A549 (cell line): ENCODE results near the gene ZSCAN9. TPM values are rescaled to one million over a fixed set of nuclear protein-coding genes. Genes with fewer than 3 reads are reported as not detected.

Source experiments
- ATAC-seq, 2 experiments: fragments of 200-7000 bp in 1 of 2; fragments of >200 bp in 1 of 2; cut with Nextera tagmentation in 1 of 2; cut with Tn5 transposase in 1 of 2; 3 replicates each; pipeline versions ENCODE4 v1.8.0 to v1.9.1; 2018 to 2020; ENCODE audit warnings: mild to moderate bottlenecking in 1 of 2, moderate library complexity in 1 of 2
- CTCF ChIA-PET: fragments of 300-600 bp; sonication (Branson Sonifier 250); formaldehyde crosslinking; extraction: SDS; loops from one replicate; lab custom pipeline; 2021; ENCODE audit warnings: antibody characterized with exemption, inconsistent platforms; lab: Yijun Ruan, JAX
- POLR2A ChIA-PET: fragments of 350-600 bp; formaldehyde crosslinking; extraction: SDS; loops from one replicate; lab custom pipeline; 2021; ENCODE audit warnings: antibody characterized with exemption, inconsistent platforms; lab: Yijun Ruan, JAX
- DNase-seq, 2 experiments: peaks; one replicate each; pipeline versions ENCODE4 v3.0.0 to v3.0.0-alpha.2; 2011 to 2016; ENCODE audit warnings: low read depth in 1 of 2, low spot score in 1 of 2
- FAIRE-seq: peaks from 2 replicates; lab custom pipeline; 2011; peaks lifted over from hg19 to GRCh38; lab: Jason Lieb, UNC
- H3K27ac ChIP-seq, 2 experiments: fragments of >200 bp; sonication (Bioruptor Twin); formaldehyde crosslinking; 3 replicates each; pipeline ENCODE4 v1.5.1; 2016 to 2017
- H3K4me1 ChIP-seq: fragments of >200 bp; sonication (Bioruptor Twin); formaldehyde crosslinking; 3 replicates; pipeline ENCODE4 v1.6.1; 2016
- H3K4me2 ChIP-seq: fragments of >200 bp; sonication (Bioruptor Twin); formaldehyde crosslinking; 3 replicates; pipeline ENCODE4 v1.6.1; 2016
- H3K4me3 ChIP-seq: fragments of >200 bp; sonication (Bioruptor Twin); formaldehyde crosslinking; 3 replicates; pipeline ENCODE4 v1.5.1; 2016
- H3K9me3 ChIP-seq: fragments of >200 bp; sonication (Bioruptor Twin); formaldehyde crosslinking; 3 replicates; pipeline ENCODE4 v1.6.1; 2016
- BHLHE40 ChIP-seq: IDR thresholded peaks from 2 replicates; pipeline ENCODE4 v1.6.1; 2012; ENCODE audit warnings: low read depth, low read length, inconsistent platforms
- CEBPB ChIP-seq, 2 experiments: fragments of >200 bp in 1 of 2; sonication (Bioruptor Twin) in 1 of 2; formaldehyde crosslinking in 1 of 2; IDR thresholded peaks; 2 replicates each; pipeline ENCODE4 v1.6.1; 2012 to 2016
- CHD2 ChIP-seq: fragments of 150-350 bp; IDR thresholded peaks from 2 replicates; pipeline ENCODE4 v1.6.1; 2014; ENCODE audit warnings: low read length; ENCODE audit not compliant: partially characterized antibody
- EHF ChIP-seq: fragments of 250-450 bp; sonication (Bioruptor Pico); IDR thresholded peaks from 2 replicates; pipeline ENCODE4 v1.5.0; 2020; ENCODE audit warnings: mild to moderate bottlenecking
- FOSB ChIP-seq: fragments of 250-450 bp; sonication (Bioruptor Pico); IDR thresholded peaks from 2 replicates; pipeline ENCODE4 v1.5.0; 2020; ENCODE audit warnings: mild to moderate bottlenecking, moderate library complexity
- HDAC2 ChIP-seq: fragments of 200-600 bp; sonication (generic); IDR thresholded peaks from 2 replicates; pipeline ENCODE4 v1.6.1; 2016
- HOXA7 ChIP-seq: fragments of 250-450 bp; sonication (Bioruptor Pico); IDR thresholded peaks from 2 replicates; pipeline ENCODE4 v1.5.0; 2020; ENCODE audit warnings: mild to moderate bottlenecking, moderate library complexity
- MYC ChIP-seq: IDR thresholded peaks from 2 replicates; pipeline ENCODE4 v1.6.1; 2012; ENCODE audit warnings: mild to moderate bottlenecking, inconsistent platforms, low read length, improper control_type of control experiment, borderline replicate concordance
- NFE2L2 ChIP-seq: fragments of 150-350 bp; conservative IDR thresholded peaks from 2 replicates; pipeline ENCODE4 v1.6.1; 2014; ENCODE audit warnings: low read length
- NR3C1 ChIP-seq: fragments of >200 bp; sonication (Bioruptor Twin); formaldehyde crosslinking; IDR thresholded peaks from 3 replicates; pipeline ENCODE4 v1.6.1; 2017
- RCOR1 ChIP-seq: fragments of 150-350 bp; IDR thresholded peaks from 2 replicates; pipeline ENCODE4 v1.6.1; 2014; ENCODE audit warnings: antibody characterized with exemption, low read length, low read depth
- RFX5 ChIP-seq: fragments of 450-650 bp; IDR thresholded peaks from 2 replicates; pipeline ENCODE4 v1.7.1; 2014; ENCODE audit warnings: antibody characterized with exemption, mild to moderate bottlenecking, moderate library complexity
- SMC3 ChIP-seq: fragments of >200 bp; sonication (Bioruptor Twin); formaldehyde crosslinking; IDR thresholded peaks from 3 replicates; pipeline ENCODE4 v1.6.1; 2018; ENCODE audit warnings: inconsistent platforms
- SREBF2 ChIP-seq: fragments of 450-650 bp; IDR thresholded peaks from 2 replicates; pipeline ENCODE4 v1.6.1; 2014; ENCODE audit warnings: mild to moderate bottlenecking, moderate library complexity
- TFCP2L1 ChIP-seq: fragments of 250-450 bp; sonication (Bioruptor Pico); IDR thresholded peaks from 2 replicates; pipeline ENCODE4 v1.5.0; 2021; ENCODE audit warnings: mild to moderate bottlenecking
- TP53 ChIP-seq: fragments of 250-450 bp; sonication (Bioruptor Pico); IDR thresholded peaks from 2 replicates; pipeline ENCODE4 v1.5.0; 2021; ENCODE audit warnings: mild to moderate bottlenecking, moderate library complexity
- WGBS: methylation state at CpG from one replicate; pipeline ENCODE4 v1.1.6; 2017; ENCODE audit errors: missing lambda C conversion rate; 5-methylcytosine and 5-hydroxymethylcytosine counted together
- polyA plus RNA-seq, 4 experiments: library from polyadenylated mRNA; depleted of rRNA in 3 of 4; stranded (reverse); fragments of >200 nt; fragmentation: RNase III in 1 of 4; extraction: RNeasy Plus Mini Kit Qiagen cat#74134 plus additional on column Dnase treatment in 1 of 4; gene quantifications; 2 replicates in 3 of 4; 3 replicates in 1 of 4; pipeline ENCODE4 v1.2.3, GENCODE V29; 2011 to 2017
- TF ChIP-seq, protein P1 (sequence below): IDR thresholded peaks from 2 replicates; pipeline ENCODE4 v1.6.1; 2012; ENCODE audit warnings: low read depth, borderline replicate concordance
- TF ChIP-seq, protein P2 (sequence below): fragments of 250-450 bp; sonication (Bioruptor Pico); IDR thresholded peaks from 2 replicates; pipeline ENCODE4 v1.5.0; 2021; ENCODE audit warnings: mild to moderate bottlenecking, moderate library complexity, borderline replicate concordance
- TF ChIP-seq, protein P3 (sequence below): fragments of >200 bp; sonication (Bioruptor Twin); formaldehyde crosslinking; IDR thresholded peaks from 2 replicates; pipeline ENCODE4 v1.6.1; 2016
- TF ChIP-seq, protein P4 (sequence below): fragments of 250-450 bp; sonication (Bioruptor Pico); IDR thresholded peaks from 2 replicates; pipeline ENCODE4 v1.5.0; 2020; ENCODE audit warnings: low read depth, mild to moderate bottlenecking, moderate library complexity
- TF ChIP-seq, protein P5 (sequence below): IDR thresholded peaks from 2 replicates; pipeline ENCODE4 v1.6.1; 2012
- TF ChIP-seq, protein P6 (sequence below): fragments of >200 bp; sonication (Bioruptor Twin); formaldehyde crosslinking; IDR thresholded peaks from 3 replicates; pipeline ENCODE4 v1.5.1; 2016

The ZSCAN9 gene
- polyA plus RNA-seq, 2 of the 4 experiments (the other 2 are of a cell fraction), result 7.7 to 16.2 TPM

DNA sequence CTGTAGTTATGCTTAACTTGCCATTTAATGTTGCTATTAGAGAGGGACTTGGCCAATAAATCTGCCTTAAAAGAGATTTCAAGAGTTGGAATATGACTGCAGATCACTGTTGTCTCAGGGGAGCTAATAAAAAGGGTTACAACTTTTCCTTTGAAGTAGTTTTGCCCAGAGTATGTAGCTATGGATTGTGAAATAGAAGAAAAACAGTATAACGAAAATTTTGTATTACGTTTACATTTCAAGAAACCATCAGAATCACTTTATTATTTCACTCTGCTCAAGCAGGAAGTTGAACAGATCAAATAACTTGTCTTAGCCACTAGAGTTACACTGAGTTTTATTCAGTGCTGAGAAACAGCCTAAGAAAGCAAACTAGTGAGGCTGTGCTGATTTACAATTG, 38.8 kb downstream of the ZSCAN9 start:
- ChIA-PET POLR2A (no interaction called here), CTCF (interaction anchor here (0.7 to 0.8 kb wide), 2 partner anchors 38 to 91 kb away, joined by 3 read pairs; no protein-coding TSS in a partner anchor)
- no peak overlapping the region for H3K27ac ChIP-seq
- ATAC-seq (no peak), FAIRE-seq (no peak), DNase-seq (no peak)
- 41% methylated on average over 2 of the region's 2 CpGs for WGBS
- H3K9me3 ChIP-seq, result no peaks in the 10 kb centered on the region
- no peak overlapping the region for H3K4me2 ChIP-seq
- H3K4me1 ChIP-seq, result peaks cover 16% of the 10 kb centered on the region
- no peak for TF ChIP-seq FOSB (CRISPR knock-in tag)
- no peak for TF ChIP-seq EHF (CRISPR knock-in tag)
- TF ChIP-seq, protein P1, sequence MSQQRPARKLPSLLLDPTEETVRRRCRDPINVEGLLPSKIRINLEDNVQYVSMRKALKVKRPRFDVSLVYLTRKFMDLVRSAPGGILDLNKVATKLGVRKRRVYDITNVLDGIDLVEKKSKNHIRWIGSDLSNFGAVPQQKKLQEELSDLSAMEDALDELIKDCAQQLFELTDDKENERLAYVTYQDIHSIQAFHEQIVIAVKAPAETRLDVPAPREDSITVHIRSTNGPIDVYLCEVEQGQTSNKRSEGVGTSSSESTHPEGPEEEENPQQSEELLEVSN, result no peak
- TF ChIP-seq, protein P2, sequence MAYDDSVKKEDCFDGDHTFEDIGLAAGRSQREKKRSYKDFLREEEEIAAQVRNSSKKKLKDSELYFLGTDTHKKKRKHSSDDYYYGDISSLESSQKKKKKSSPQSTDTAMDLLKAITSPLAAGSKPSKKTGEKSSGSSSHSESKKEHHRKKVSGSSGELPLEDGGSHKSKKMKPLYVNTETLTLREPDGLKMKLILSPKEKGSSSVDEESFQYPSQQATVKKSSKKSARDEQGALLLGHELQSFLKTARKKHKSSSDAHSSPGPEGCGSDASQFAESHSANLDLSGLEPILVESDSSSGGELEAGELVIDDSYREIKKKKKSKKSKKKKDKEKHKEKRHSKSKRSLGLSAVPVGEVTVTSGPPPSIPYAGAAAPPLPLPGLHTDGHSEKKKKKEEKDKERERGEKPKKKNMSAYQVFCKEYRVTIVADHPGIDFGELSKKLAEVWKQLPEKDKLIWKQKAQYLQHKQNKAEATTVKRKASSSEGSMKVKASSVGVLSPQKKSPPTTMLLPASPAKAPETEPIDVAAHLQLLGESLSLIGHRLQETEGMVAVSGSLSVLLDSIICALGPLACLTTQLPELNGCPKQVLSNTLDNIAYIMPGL (CRISPR knock-in tag), result no peak
- TF ChIP-seq CHD2, result no peak
- TF ChIP-seq, protein P3, sequence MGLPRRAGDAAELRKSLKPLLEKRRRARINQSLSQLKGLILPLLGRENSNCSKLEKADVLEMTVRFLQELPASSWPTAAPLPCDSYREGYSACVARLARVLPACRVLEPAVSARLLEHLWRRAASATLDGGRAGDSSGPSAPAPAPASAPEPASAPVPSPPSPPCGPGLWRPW, result no peak
- TF ChIP-seq HDAC2, result no peak
- H3K4me3 ChIP-seq, result no peak overlapping the region

DNA sequence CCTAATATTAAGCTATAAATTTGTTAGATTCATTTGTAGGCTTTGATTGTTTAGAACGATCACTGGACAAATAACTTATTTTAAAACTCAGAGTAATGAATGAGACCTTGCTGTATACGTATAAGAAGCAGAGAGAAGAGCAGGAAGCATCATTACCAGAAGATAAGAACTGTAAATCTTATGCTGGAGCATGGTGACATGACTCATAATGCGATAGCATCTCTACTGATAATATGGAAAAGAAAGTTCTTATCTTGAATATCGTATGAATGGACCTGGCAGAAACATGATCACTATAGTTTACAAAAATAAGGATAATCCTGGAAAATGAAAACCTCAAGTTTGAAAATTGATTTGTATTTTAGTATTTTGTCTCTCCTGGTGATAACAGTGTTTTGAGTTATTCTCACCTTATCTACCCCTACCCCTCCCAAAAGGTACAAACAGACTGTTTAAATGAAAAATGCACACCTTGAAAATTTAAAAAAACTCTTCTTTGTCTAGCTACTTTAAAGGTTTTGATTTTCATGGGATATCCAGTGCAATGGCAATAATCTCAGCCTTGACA, 39.8 kb downstream of the ZSCAN9 start:
- Histone ChIP-seq H3K4me3 (no peak overlapping the region), H3K4me2 (no peak overlapping the region), H3K4me1 (peaks cover 25% of the 10 kb centered on the region), H3K9me3 (no peaks in the 10 kb centered on the region), H3K27ac (no peak overlapping the region)
- POLR2A ChIA-PET, result interaction anchor here (1.1 kb wide), 1 partner anchor 70 kb away, joined by 3 read pairs; no protein-coding TSS in a partner anchor
- no peak for FAIRE-seq
- no peak for ATAC-seq
- TF ChIP-seq TFCP2L1 (CRISPR knock-in tag), result no peak
- TF ChIP-seq HOXA7 (CRISPR knock-in tag), result no peak
- no peak for TF ChIP-seq TP53 (CRISPR knock-in tag)
- TF ChIP-seq, protein P2 (CRISPR knock-in tag), result no peak
- TF ChIP-seq, protein P4, sequence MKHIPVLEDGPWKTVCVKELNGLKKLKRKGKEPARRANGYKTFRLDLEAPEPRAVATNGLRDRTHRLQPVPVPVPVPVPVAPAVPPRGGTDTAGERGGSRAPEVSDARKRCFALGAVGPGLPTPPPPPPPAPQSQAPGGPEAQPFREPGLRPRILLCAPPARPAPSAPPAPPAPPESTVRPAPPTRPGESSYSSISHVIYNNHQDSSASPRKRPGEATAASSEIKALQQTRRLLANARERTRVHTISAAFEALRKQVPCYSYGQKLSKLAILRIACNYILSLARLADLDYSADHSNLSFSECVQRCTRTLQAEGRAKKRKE (CRISPR knock-in tag), result no peak
- TF ChIP-seq SMC3, result no peak
- no peak for TF ChIP-seq NR3C1
- no peak for TF ChIP-seq SREBF2
- TF ChIP-seq BHLHE40, result no peak
- no peak for TF ChIP-seq MYC
- TF ChIP-seq EHF (CRISPR knock-in tag), result no peak
- no peak for TF ChIP-seq RFX5
- TF ChIP-seq CEBPB (IDR thresholded peaks at IDR 0.05), result no peak
- TF ChIP-seq NFE2L2, result no peak
- no peak for TF ChIP-seq RCOR1
- no peak for TF ChIP-seq HDAC2
- TF ChIP-seq, protein P5, sequence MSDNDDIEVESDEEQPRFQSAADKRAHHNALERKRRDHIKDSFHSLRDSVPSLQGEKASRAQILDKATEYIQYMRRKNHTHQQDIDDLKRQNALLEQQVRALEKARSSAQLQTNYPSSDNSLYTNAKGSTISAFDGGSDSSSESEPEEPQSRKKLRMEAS, result no peak
- TF ChIP-seq, protein P6, sequence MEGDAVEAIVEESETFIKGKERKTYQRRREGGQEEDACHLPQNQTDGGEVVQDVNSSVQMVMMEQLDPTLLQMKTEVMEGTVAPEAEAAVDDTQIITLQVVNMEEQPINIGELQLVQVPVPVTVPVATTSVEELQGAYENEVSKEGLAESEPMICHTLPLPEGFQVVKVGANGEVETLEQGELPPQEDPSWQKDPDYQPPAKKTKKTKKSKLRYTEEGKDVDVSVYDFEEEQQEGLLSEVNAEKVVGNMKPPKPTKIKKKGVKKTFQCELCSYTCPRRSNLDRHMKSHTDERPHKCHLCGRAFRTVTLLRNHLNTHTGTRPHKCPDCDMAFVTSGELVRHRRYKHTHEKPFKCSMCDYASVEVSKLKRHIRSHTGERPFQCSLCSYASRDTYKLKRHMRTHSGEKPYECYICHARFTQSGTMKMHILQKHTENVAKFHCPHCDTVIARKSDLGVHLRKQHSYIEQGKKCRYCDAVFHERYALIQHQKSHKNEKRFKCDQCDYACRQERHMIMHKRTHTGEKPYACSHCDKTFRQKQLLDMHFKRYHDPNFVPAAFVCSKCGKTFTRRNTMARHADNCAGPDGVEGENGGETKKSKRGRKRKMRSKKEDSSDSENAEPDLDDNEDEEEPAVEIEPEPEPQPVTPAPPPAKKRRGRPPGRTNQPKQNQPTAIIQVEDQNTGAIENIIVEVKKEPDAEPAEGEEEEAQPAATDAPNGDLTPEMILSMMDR, result no peak
- TF ChIP-seq, all 56 proteins: peak for 0
- CTCF ChIA-PET, result interaction anchor here (0.6 to 0.8 kb wide), 2 partner anchors 90 to 1108 kb away, joined by 3 to 5 read pairs; no protein-coding TSS in a partner anchor
- no peak for DNase-seq
- WGBS, result 57% methylated on average over 4 of the region's 4 CpGs
